ENCODE data around the gene PTPRG. TPM values are rescaled to one million over a fixed set of nuclear protein-coding genes. Genes with fewer than 3 reads are reported as not detected.

Gene PTPRG
- total and polyA plus RNA-seq, 4 donors: 3.6 to 35.6 (median 8.1) TPM

DNA sequence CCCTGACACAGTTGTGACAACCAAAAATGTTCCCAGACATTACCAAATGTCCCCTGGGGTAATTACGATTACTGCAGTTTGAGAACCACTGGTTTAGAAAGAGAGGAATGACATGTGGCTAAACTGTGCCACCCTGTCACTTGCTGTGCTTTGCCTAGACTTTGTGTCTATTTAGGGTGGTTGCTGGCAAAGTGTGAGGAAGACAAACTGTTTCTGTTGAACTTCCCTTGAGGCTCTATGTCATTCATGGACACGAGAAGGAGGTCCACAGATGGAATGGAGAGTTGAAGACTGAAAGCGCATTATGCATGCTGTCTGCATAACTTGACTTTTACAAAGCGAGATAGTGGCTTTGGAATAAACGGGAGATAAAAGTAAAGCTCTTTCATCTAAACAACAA is 495.3 kb downstream of the PTPRG start:
- Histone ChIP-seq H3K36me3 (ENCODE audit: control insufficient read depth in 4 of 4, insufficient read depth in 3 of 4, low read depth in 1 of 4, low read length in 3 of 4) (no peaks in the 10 kb centered on the region), H3K4me1 (ENCODE audit: control insufficient read depth in 4 of 4, insufficient read depth in 4 of 4, low read length in 3 of 4) (peaks cover 2 to 11% (median 7%) of the 10 kb centered on the region in 4 donors), H3K9ac (ENCODE audit: low read depth in 1 of 2, low read length in 2 of 2) (no peak overlapping the region), H3K27ac (ENCODE audit: low read depth in 1 of 2, low read length in 2 of 2) (no peak overlapping the region), H3K27me3 (ENCODE audit: control insufficient read depth in 4 of 4, insufficient read depth in 4 of 4, low read length in 3 of 4) (no peaks in the 10 kb centered on the region), H3K9me3 (ENCODE audit: control insufficient read depth in 4 of 4, low read length in 3 of 4) (no peaks in the 10 kb centered on the region), H3K4me3 (ENCODE audit: low read depth in 1 of 3, low read length in 3 of 3) (no peak overlapping the region)
- no peak for DNase-seq (ENCODE audit: low spot score)
- TF ChIP-seq JUND (IDR thresholded peaks at IDR 0.05): no peak
- WGBS: 95% methylated on average over 5 of the region's 5 CpGs

DNA sequence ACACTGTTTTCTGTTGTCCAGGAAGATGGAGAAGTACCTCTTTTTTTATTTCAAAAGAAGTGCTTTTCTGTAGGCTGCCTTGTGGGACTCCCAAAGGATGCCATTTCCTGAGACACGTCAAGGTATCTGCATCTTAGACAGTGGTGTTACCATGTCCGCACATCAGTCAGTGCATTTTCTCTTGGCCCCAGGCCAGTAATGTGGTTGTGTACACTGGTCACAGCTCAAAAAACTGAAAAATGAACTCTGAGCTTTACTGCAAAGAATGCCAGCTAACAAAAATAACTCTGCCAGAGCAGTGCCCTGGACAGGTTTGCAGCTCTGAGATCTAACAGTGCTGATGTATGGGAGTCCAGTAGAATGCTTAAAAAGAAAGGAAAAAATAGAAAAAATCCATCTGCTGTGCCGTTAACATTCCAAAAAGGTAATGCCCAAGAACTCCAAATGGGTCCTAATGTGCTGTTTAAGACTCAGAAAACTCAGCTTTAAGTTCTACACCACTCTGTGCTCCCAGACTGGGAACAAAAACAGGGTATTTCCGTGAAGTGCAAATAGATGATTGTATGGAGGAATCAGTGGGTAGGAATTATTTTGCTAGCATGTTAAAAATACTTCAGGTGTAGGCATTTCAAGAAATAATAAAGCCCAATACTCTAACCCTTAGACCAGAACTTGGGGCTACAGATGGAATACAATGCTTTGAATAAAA is 496.1 kb downstream of the PTPRG start:
- Histone ChIP-seq H3K4me3 (ENCODE audit: low read depth in 1 of 3, low read length in 3 of 3) (no peak overlapping the region), H3K27ac (ENCODE audit: low read depth in 1 of 2, low read length in 2 of 2) (no peak overlapping the region), H3K36me3 (ENCODE audit: control insufficient read depth in 4 of 4, insufficient read depth in 3 of 4, low read depth in 1 of 4, low read length in 3 of 4) (no peaks in the 10 kb centered on the region), H3K27me3 (ENCODE audit: control insufficient read depth in 4 of 4, insufficient read depth in 4 of 4, low read length in 3 of 4) (no peaks in the 10 kb centered on the region), H3K4me1 (ENCODE audit: control insufficient read depth in 4 of 4, insufficient read depth in 4 of 4, low read length in 3 of 4) (peaks cover 2 to 11% (median 7%) of the 10 kb centered on the region in 4 donors), H3K9me3 (ENCODE audit: control insufficient read depth in 4 of 4, low read length in 3 of 4) (no peaks in the 10 kb centered on the region), H3K9ac (ENCODE audit: low read depth in 1 of 2, low read length in 2 of 2) (no peak overlapping the region)
- WGBS: 43% methylated on average over 4 of the region's 4 CpGs
- no peak for DNase-seq (ENCODE audit: low spot score)
- peak in 1 of 2 donors; percentile 26 for TF ChIP-seq RXRA (IDR thresholded peaks at IDR 0.05)
- TF ChIP-seq FOXA1 (IDR thresholded peaks at IDR 0.05): peak; percentile 72
- TF ChIP-seq RAD21 (IDR thresholded peaks at IDR 0.05): peak; percentile 37 to 45
- peak in 1 of 2 donors; percentile 23 for TF ChIP-seq JUND (IDR thresholded peaks at IDR 0.05)
- TF ChIP-seq, protein P1, sequence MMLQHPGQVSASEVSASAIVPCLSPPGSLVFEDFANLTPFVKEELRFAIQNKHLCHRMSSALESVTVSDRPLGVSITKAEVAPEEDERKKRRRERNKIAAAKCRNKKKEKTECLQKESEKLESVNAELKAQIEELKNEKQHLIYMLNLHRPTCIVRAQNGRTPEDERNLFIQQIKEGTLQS (IDR thresholded peaks at IDR 0.05): no peak
- TF ChIP-seq FOXA2 (IDR thresholded peaks at IDR 0.05): peak; percentile 90
- TF ChIP-seq YY1 (IDR thresholded peaks at IDR 0.05): peak; percentile 38
- TF ChIP-seq TAF1 (conservative IDR thresholded peaks at IDR 0.05): no peak
- peak; percentile 51 for TF ChIP-seq SP1 (IDR thresholded peaks at IDR 0.05)
- TF ChIP-seq REST (IDR thresholded peaks at IDR 0.05): peak; percentile 25
- peak; percentile 75 to 81 for TF ChIP-seq HNF4A (conservative IDR thresholded peaks at IDR 0.05)

DNA sequence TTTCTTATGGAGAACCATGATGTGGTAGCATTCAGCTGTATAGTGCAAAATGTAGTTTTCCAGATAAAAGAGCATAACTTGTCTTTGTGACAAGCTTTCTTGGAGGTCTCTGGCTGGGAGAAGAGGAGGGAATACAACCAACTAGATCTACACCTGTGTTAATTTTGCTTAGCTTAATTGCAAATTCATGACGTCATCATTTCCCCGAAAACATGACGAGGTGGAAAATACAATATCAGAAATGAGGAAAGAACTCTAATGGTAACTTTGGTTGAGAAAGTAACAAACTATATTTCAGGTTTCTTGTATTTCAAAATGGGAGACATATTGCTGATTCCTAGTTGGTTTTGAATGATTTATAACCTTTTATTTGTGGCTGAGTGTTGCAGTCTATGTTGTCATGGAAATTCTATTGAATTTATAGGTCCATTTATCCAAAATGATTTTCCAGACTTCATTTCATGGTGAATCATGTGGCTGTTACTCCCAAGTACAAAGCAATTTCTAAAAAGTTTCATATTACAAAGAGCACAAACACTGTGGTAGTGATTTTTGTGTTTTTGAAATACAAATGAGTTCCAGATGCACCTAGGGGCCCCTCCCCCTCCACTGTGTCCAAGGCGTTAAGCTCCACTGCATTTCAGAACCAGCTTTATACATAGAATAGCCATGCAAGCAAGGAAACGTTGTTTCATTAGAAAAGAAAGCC is 504.8 kb downstream of the PTPRG start:
- Histone ChIP-seq H3K36me3 (ENCODE audit: control insufficient read depth in 4 of 4, insufficient read depth in 3 of 4, low read depth in 1 of 4, low read length in 3 of 4) (no peaks in the 10 kb centered on the region), H3K9me3 (ENCODE audit: control insufficient read depth in 4 of 4, low read length in 3 of 4) (no peaks in the 10 kb centered on the region), H3K4me3 (ENCODE audit: low read depth in 1 of 3, low read length in 3 of 3) (no peak overlapping the region), H3K27me3 (ENCODE audit: control insufficient read depth in 4 of 4, insufficient read depth in 4 of 4, low read length in 3 of 4) (no peaks in the 10 kb centered on the region), H3K27ac (ENCODE audit: low read depth in 1 of 2, low read length in 2 of 2) (no peak overlapping the region), H3K4me1 (ENCODE audit: control insufficient read depth in 4 of 4, insufficient read depth in 4 of 4, low read length in 3 of 4) (peaks cover 0 to 2% (median under 1%) of the 10 kb centered on the region in 4 donors), H3K9ac (ENCODE audit: low read depth in 1 of 2, low read length in 2 of 2) (no peak overlapping the region)
- WGBS: 94% methylated on average over 5 of the region's 5 CpGs
- DNase-seq (ENCODE audit: low spot score): no peak
- no peak for TF ChIP-seq CTCF (IDR thresholded peaks at IDR 0.05; ENCODE audit: low read depth, low read length, missing input control)

Data from liver (tissue), 9 donors.